ENCODE data around the gene RGS6. TPM values are rescaled to one million over a fixed set of nuclear protein-coding genes. Genes with fewer than 3 reads are reported as not detected.

The RGS6 gene
- total RNA-seq, 2 donors from 2014 or later: 0.15 to 0.45 TPM

DNA sequence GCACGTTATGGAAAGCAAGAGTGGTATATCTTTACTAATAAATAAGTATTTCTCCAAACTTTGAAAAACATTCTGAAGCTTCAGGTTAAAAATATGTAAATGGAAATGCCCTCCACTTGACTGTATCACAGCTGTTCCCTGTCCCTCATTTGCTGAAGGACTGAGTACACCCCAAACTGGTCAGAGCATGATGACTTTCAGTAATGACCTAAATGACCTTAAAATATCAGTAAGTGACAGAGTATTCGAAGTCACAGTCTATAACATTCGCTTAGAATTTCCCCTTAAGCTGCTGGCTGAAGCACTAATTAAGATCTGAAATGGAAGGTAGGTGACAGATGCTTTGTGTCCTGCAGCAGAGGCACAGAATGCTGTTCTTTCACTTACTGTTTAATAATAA, 191.5 kb downstream of the RGS6 start:
- no peak for DNase-seq
- H3K27ac ChIP-seq: no peak overlapping the region
- no peaks in the 10 kb centered on the region for H3K4me1 ChIP-seq
- H3K36me3 ChIP-seq: no peaks in the 10 kb centered on the region
- TF ChIP-seq CTCF (IDR thresholded peaks at IDR 0.05): no peak
- intact Hi-C loops (cut with DNase I): no loop called here
- no peaks in the 10 kb centered on the region for H3K27me3 ChIP-seq
- no peak overlapping the region for H3K4me3 ChIP-seq
- no peak overlapping the region for H3K9ac ChIP-seq (ENCODE audit: low read depth in 2 of 2, low read length in 2 of 2)
- no peaks in the 10 kb centered on the region for H3K9me3 ChIP-seq

DNA sequence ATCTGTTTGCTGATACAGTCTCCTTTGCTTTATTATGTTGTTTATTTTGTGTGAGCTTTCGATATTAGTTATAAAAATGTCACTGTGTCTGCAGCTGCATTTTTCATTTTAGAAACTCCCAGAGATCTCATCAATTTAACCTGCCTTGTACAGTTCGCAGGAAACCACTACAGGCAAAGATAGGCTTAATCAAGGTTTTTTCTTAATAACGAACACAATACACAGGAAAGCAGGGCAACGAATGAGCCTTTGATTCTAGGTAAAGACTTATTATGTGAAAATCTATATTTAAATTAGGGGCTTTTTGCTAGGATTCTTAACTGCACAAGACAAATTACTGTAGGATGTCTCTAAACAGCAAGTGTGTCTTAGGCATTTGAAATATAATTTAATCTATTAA, 191.9 kb downstream of the RGS6 start:
- Histone ChIP-seq H3K4me1 (no peaks in the 10 kb centered on the region), H3K36me3 (no peaks in the 10 kb centered on the region), H3K9me3 (no peaks in the 10 kb centered on the region), H3K27me3 (no peaks in the 10 kb centered on the region), H3K9ac (ENCODE audit: low read depth in 2 of 2, low read length in 2 of 2) (no peak overlapping the region), H3K4me3 (no peak overlapping the region), H3K27ac (no peak overlapping the region)
- intact Hi-C loops (cut with DNase I): no loop called here
- TF ChIP-seq CTCF (IDR thresholded peaks at IDR 0.05): no peak
- no peak for DNase-seq

GRCh38 chr14:72126091-72126490, 193.9 kb downstream of the RGS6 start:
- Histone ChIP-seq H3K27ac (no peak overlapping the region), H3K36me3 (no peaks in the 10 kb centered on the region), H3K27me3 (no peaks in the 10 kb centered on the region), H3K9ac (ENCODE audit: low read depth in 2 of 2, low read length in 2 of 2) (no peak overlapping the region), H3K4me1 (no peaks in the 10 kb centered on the region), H3K4me3 (no peak overlapping the region), H3K9me3 (no peaks in the 10 kb centered on the region)
- intact Hi-C loops (cut with DNase I): no loop called here
- TF ChIP-seq CTCF (IDR thresholded peaks at IDR 0.05): no peak
- DNase-seq: no peak

- Histone ChIP-seq H3K27ac (no peak overlapping the region), H3K9ac (ENCODE audit: low read depth in 2 of 2, low read length in 2 of 2) (no peak overlapping the region), H3K36me3 (no peaks in the 10 kb centered on the region), H3K4me3 (no peak overlapping the region), H3K4me1 (no peaks in the 10 kb centered on the region), H3K27me3 (no peaks in the 10 kb centered on the region), H3K9me3 (no peaks in the 10 kb centered on the region)
- no peak for DNase-seq
- intact Hi-C loops (cut with DNase I): no loop called here
- TF ChIP-seq CTCF (IDR thresholded peaks at IDR 0.05): no peak
Observed at GRCh38 chr14:72126561-72126960, 194.3 kb downstream of the RGS6 start.

DNA sequence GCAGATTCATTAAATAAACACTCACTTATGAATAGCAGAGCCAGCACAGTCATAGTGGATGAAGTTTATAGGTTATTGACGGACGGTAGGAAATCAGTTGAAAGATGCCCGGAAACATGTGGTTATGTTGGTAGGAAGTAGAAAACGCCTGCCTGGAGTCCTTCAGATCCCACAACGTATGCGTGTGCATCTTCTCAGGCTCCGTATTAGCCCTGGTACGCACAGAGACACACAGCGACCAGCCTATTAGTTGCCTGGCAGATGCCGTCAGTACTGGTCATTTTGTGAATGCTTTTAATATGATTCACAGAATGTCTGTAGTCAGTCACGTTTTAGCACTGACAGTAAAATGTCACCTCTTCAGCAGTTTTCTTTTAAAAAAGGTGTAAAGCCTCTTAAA, 196.4 kb downstream of the RGS6 start:
- no peak overlapping the region for H3K4me3 ChIP-seq
- no peaks in the 10 kb centered on the region for H3K4me1 ChIP-seq
- no peak overlapping the region for H3K27ac ChIP-seq
- no peak overlapping the region for H3K9ac ChIP-seq (ENCODE audit: low read depth in 2 of 2, low read length in 2 of 2)
- no peak for TF ChIP-seq CTCF (IDR thresholded peaks at IDR 0.05)
- no peaks in the 10 kb centered on the region for H3K36me3 ChIP-seq
- H3K9me3 ChIP-seq: no peaks in the 10 kb centered on the region
- no peak for DNase-seq
- no peaks in the 10 kb centered on the region for H3K27me3 ChIP-seq
- intact Hi-C loops (cut with DNase I): no loop called here

GRCh38 chr14:72129291-72129690, 197.1 kb downstream of the RGS6 start:
- intact Hi-C loops (cut with DNase I): no loop called here
- DNase-seq: no peak

More at GRCh38 chr14:72129291-72129690, 197.1 kb downstream of the RGS6 start:
- no peak for TF ChIP-seq CTCF (IDR thresholded peaks at IDR 0.05)
- Histone ChIP-seq H3K4me1 (no peaks in the 10 kb centered on the region), H3K9me3 (no peaks in the 10 kb centered on the region), H3K9ac (ENCODE audit: low read depth in 2 of 2, low read length in 2 of 2) (no peak overlapping the region), H3K27me3 (no peaks in the 10 kb centered on the region), H3K27ac (no peak overlapping the region), H3K4me3 (no peak overlapping the region), H3K36me3 (no peaks in the 10 kb centered on the region)

Measured in colonic mucosa (tissue), 4 donors.